GM23338 (cell line): ENCODE results near the gene ANAPC5. TPM values are rescaled to one million over a fixed set of nuclear protein-coding genes. Genes with fewer than 3 reads are reported as not detected.

Experiments used
- ATAC-seq: fragments of 200-7000 bp; cut with Tn5 transposase; 3 replicates; pipeline ENCODE4 v1.9.1; 2020
- DNase-seq: peaks from one replicate; pipeline ENCODE4 v3.0.0-alpha.2; 2015; ENCODE audit warnings: low spot score
- H2AFZ ChIP-seq: fragments of 200-600 bp; sonication (generic); 2 replicates; pipeline ENCODE4 v1.8.0; 2016; ENCODE audit warnings: antibody characterized with exemption, mild to moderate bottlenecking, moderate library complexity
- H3F3A ChIP-seq: fragments of 200-600 bp; sonication (generic); replicated peaks from 2 replicates; pipeline ENCODE4 v1.8.0; 2017; ENCODE audit warnings: antibody characterized with exemption, mixed run types, low read depth
- H3K27ac ChIP-seq: fragments of 200-600 bp; sonication (generic); 2 replicates; pipeline ENCODE4 v1.6.1; 2016; ENCODE audit warnings: low read depth
- H3K27me3 ChIP-seq: fragments of 200-600 bp; sonication (generic); 2 replicates; pipeline ENCODE4 v1.8.0; 2016; ENCODE audit warnings: mild to moderate bottlenecking, mixed run types, moderate library complexity; ENCODE audit not compliant: insufficient read depth
- H3K36me3 ChIP-seq: fragments of 200-600 bp; sonication (generic); 2 replicates; pipeline ENCODE4 v1.8.0; 2016; ENCODE audit warnings: mild to moderate bottlenecking; ENCODE audit not compliant: insufficient read depth
- H3K4me1 ChIP-seq: fragments of 200-600 bp; sonication (generic); 2 replicates; pipeline ENCODE4 v1.8.0; 2016; ENCODE audit warnings: mild to moderate bottlenecking, moderate library complexity; ENCODE audit not compliant: insufficient read depth
- H3K4me2 ChIP-seq: fragments of 200-600 bp; sonication (generic); 2 replicates; pipeline ENCODE4 v1.7.1; 2017; ENCODE audit warnings: mixed run types
- H3K4me3 ChIP-seq: fragments of 200-600 bp; sonication (generic); 2 replicates; pipeline ENCODE4 v1.6.1; 2016; ENCODE audit warnings: mixed run types
- H3K79me2 ChIP-seq: fragments of 200-600 bp; sonication (generic); replicated peaks from 2 replicates; pipeline ENCODE4 v1.8.0; 2017; ENCODE audit warnings: mild to moderate bottlenecking; ENCODE audit not compliant: insufficient read depth
- H3K9me2 ChIP-seq: fragments of 200-600 bp; sonication (generic); 2 replicates; pipeline ENCODE4 v1.8.0; 2017; ENCODE audit not compliant: insufficient read depth
- H4K20me1 ChIP-seq: fragments of 200-600 bp; sonication (generic); replicated peaks from 2 replicates; pipeline ENCODE4 v1.8.0; 2017; ENCODE audit warnings: mild to moderate bottlenecking; ENCODE audit not compliant: insufficient read depth
- H3K27ac Mint-ChIP-seq: 2 replicates; pipeline ENCODE4 v1.8.0; 2020; ENCODE audit warnings: inconsistent platforms, mild to moderate bottlenecking, moderate library complexity, mixed read lengths
- H3K27me3 Mint-ChIP-seq: 3 replicates; pipeline ENCODE4 v1.8.0; 2022; ENCODE audit warnings: low read depth, mild to moderate bottlenecking, moderate library complexity, mixed read lengths, inconsistent platforms; ENCODE audit not compliant: insufficient read depth, poor library complexity
- H3K36me3 Mint-ChIP-seq: 3 replicates; pipeline ENCODE4 v1.8.0; 2021; ENCODE audit warnings: low read depth, mild to moderate bottlenecking, inconsistent platforms, moderate library complexity, mixed read lengths
- H3K4me1 Mint-ChIP-seq: 3 replicates; pipeline ENCODE4 v1.8.0; 2020; ENCODE audit warnings: mild to moderate bottlenecking, inconsistent platforms, mixed read lengths
- H3K4me3 Mint-ChIP-seq: 3 replicates; pipeline ENCODE4 v1.8.0; 2021; ENCODE audit warnings: moderate library complexity, mild to moderate bottlenecking, inconsistent platforms, mixed read lengths
- H3K9me3 Mint-ChIP-seq: 3 replicates; pipeline ENCODE4 v1.8.0; 2020; ENCODE audit warnings: moderate library complexity, mild to moderate bottlenecking, inconsistent platforms, mixed read lengths
- CREB1 ChIP-seq: fragments of 250-450 bp; sonication (Bioruptor Pico); IDR thresholded peaks from 2 replicates; pipeline ENCODE4 v1.5.0; 2020; ENCODE audit warnings: low read depth, mild to moderate bottlenecking, moderate library complexity
- CTCF ChIP-seq, 2 experiments: fragments of 200-600 bp in 1 of 2; sonication (generic) in 1 of 2; conservative IDR thresholded peaks; 2 replicates each; pipeline versions ENCODE4 v1.5.1 to v1.6.1; 2016 to 2017; ENCODE audit warnings: antibody characterized with exemption in 2 of 2, low read depth in 2 of 2, mild to moderate bottlenecking in 2 of 2, moderate library complexity in 1 of 2
- ETS1 ChIP-seq: IDR thresholded peaks from 2 replicates; pipeline ENCODE4 v1.6.1; 2016; ENCODE audit warnings: antibody characterized with exemption
- EZH2 ChIP-seq: fragments of 200-600 bp; sonication (generic); IDR thresholded peaks from one replicate; pipeline ENCODE4 v1.8.0; 2017; ENCODE audit warnings: antibody characterized with exemption, mild to moderate bottlenecking, low read depth; ENCODE audit not compliant: unreplicated experiment
- EZH2phosphoT487 ChIP-seq: fragments of 200-600 bp; sonication (generic); IDR thresholded peaks from one replicate; pipeline ENCODE4 v1.8.1; 2018; ENCODE audit warnings: antibody characterized with exemption; ENCODE audit not compliant: unreplicated experiment
- JUNB ChIP-seq: IDR thresholded peaks from one replicate; pipeline ENCODE4 v1.6.1; 2016; ENCODE audit warnings: antibody characterized with exemption; ENCODE audit not compliant: unreplicated experiment
- NANOG ChIP-seq: IDR thresholded peaks from 2 replicates; pipeline ENCODE4 v1.6.1; 2016; ENCODE audit warnings: antibody characterized with exemption, borderline replicate concordance
- POLR2AphosphoS5 ChIP-seq: IDR thresholded peaks from 2 replicates; pipeline ENCODE4 v1.6.1; 2016; ENCODE audit warnings: antibody characterized with exemption, low read depth
- REST ChIP-seq: IDR thresholded peaks from one replicate; pipeline ENCODE4 v1.6.1; 2018; ENCODE audit warnings: antibody characterized with exemption; ENCODE audit not compliant: unreplicated experiment
- STAT1 ChIP-seq: IDR thresholded peaks from one replicate; pipeline ENCODE4 v1.6.1; 2016; ENCODE audit warnings: antibody characterized with exemption; ENCODE audit not compliant: unreplicated experiment
- ZNF114 ChIP-seq: fragments of 250-450 bp; sonication (Bioruptor Pico); IDR thresholded peaks from 2 replicates; pipeline ENCODE4 v1.5.0; 2020; ENCODE audit warnings: mild to moderate bottlenecking, moderate library complexity
- ZNF331 ChIP-seq: fragments of 250-450 bp; sonication (Bioruptor Pico); IDR thresholded peaks from 2 replicates; pipeline ENCODE4 v1.5.0; 2020; ENCODE audit warnings: low read depth, mild to moderate bottlenecking, moderate library complexity
- ZNF462 ChIP-seq: fragments of 250-450 bp; sonication (Bioruptor Pico); IDR thresholded peaks from 2 replicates; pipeline ENCODE4 v1.5.0; 2020; ENCODE audit warnings: mild to moderate bottlenecking, moderate library complexity
- polyA plus RNA-seq: library from polyadenylated mRNA; unstranded; fragments of >200 nt; fragmentation: Nextera tagmentation; extraction: Ambion mirVana; gene quantifications from 2 replicates; pipeline ENCODE4 v1.2.1, GENCODE V29; 2016
- total RNA-seq: library from RNA; depleted of rRNA; stranded (reverse); fragments of >200 nt; shearing (Covaris generic); gene quantifications from 2 replicates; pipeline ENCODE4 v1.2.3, GENCODE V29; 2014

ANAPC5 gene
- total and polyA plus RNA-seq, 2 experiments from 2014 or later, result 65.9 to 125 TPM

GRCh38 chr12:121261398-121261797 is 90.8 kb downstream of the ANAPC5 start:
- no peak overlapping the region for H3K4me2 ChIP-seq
- Mint-ChIP-seq H3K27me3 (peaks cover 4% of the 10 kb centered on the region), H3K4me1 (no peaks in the 10 kb centered on the region), H3K27ac (no peak overlapping the region), H3K9me3 (no peaks in the 10 kb centered on the region), H3K36me3 (peaks cover 32% of the 10 kb centered on the region), H3K4me3 (no peak overlapping the region)
- H4K20me1 ChIP-seq, result no peaks in the 10 kb centered on the region
- H3K4me3 ChIP-seq, result no peak overlapping the region
- no peak for DNase-seq
- no peaks in the 10 kb centered on the region for H3F3A ChIP-seq
- H3K9me2 ChIP-seq, result no peaks in the 10 kb centered on the region
- no peaks in the 10 kb centered on the region; the same call in 1 of the 2 replicates for H3K36me3 ChIP-seq
- H3K4me1 ChIP-seq, result no peaks in the 10 kb centered on the region
- no peak for ATAC-seq
- H3K27ac ChIP-seq, result no peak overlapping the region
- TF ChIP-seq JUNB, result no peak
- no peak for TF ChIP-seq ZNF462 (CRISPR knock-in tag)
- no peak for TF ChIP-seq ZNF114 (CRISPR knock-in tag)
- TF ChIP-seq EZH2, result no peak
- no peak for TF ChIP-seq CREB1 (CRISPR knock-in tag)
- TF ChIP-seq ETS1, result no peak
- TF ChIP-seq EZH2phosphoT487, result no peak
- no peak for TF ChIP-seq NANOG
- no peak for TF ChIP-seq STAT1
- no peak for TF ChIP-seq POLR2AphosphoS5
- TF ChIP-seq ZNF331, result no peak
- no peak for TF ChIP-seq CTCF (conservative IDR thresholded peaks at IDR 0.05; ENCODE audit: low read depth in 2 of 2)
- TF ChIP-seq REST, result no peak
- H3K27me3 ChIP-seq, result no peaks in the 10 kb centered on the region
- H2AFZ ChIP-seq, result no peak overlapping the region
- H3K79me2 ChIP-seq, result no peaks in the 10 kb centered on the region
